K562 (cell line): ENCODE data around the gene KANK2. TPM values are rescaled to one million over a fixed set of nuclear protein-coding genes. Genes with fewer than 3 reads are reported as not detected.

Experiments
- ATAC-seq: fragments of 200-7000 bp; cut with Tn5 transposase; 3 replicates; pipeline ENCODE4 v1.9.1; 2020; ENCODE audit warnings: moderate library complexity
- BruUV-seq: library from RNA; stranded (reverse); fragments of 400-500 nt; replicated peaks from 2 replicates; lab custom pipeline; 2021; lab: Mats Ljungman, UMichigan
- CTCF ChIA-PET: fragments of 300-600 bp; formaldehyde crosslinking; extraction: SDS; loops from one replicate; lab custom pipeline; 2021; ENCODE audit warnings: low intra/inter-chr PET ratio; lab: Yijun Ruan, JAX
- POLR2A ChIA-PET: fragments of 300-600, 350-650 bp; sonication (Branson Sonifier 250); formaldehyde crosslinking; extraction: SDS; loops from one replicate; lab custom pipeline; 2021; ENCODE audit warnings: antibody characterized with exemption, inconsistent platforms; lab: Yijun Ruan, JAX
- DNase-seq, 4 experiments: peaks; one replicate each; pipeline versions ENCODE4 v3.0.0 to v3.0.0-alpha.2; 2011 to 2018; ENCODE audit warnings: low spot score in 3 of 4, mixed read lengths in 3 of 4; ENCODE audit errors: extremely low read depth in 1 of 4
- FAIRE-seq: peaks from 2 replicates; lab custom pipeline; 2011; peaks lifted over from hg19 to GRCh38; lab: Jason Lieb, UNC
- H2AFZ ChIP-seq: 2 replicates; pipeline ENCODE4 v1.6.0; 2011; ENCODE audit warnings: low read depth, low read length, control low read depth, inconsistent platforms
- H3K27ac ChIP-seq: fragments of 200-600 bp; 3 replicates; pipeline ENCODE4 v1.8.0; 2011; ENCODE audit warnings: low read depth, mild to moderate bottlenecking, control low read depth, inconsistent platforms, low read length, moderate library complexity, mixed read lengths; ENCODE audit errors: extremely low read depth
- H3K27me3 ChIP-seq, 2 experiments: fragments of 300-600 bp in 1 of 2; 2 replicates in 1 of 2; 3 replicates in 1 of 2; pipeline versions ENCODE4 v1.6.0 to v1.8.0; 2011; ENCODE audit warnings: inconsistent platforms in 2 of 2, low read length in 2 of 2, mild to moderate bottlenecking in 1 of 2, mixed read lengths in 1 of 2, moderate library complexity in 1 of 2; ENCODE audit not compliant: control insufficient read depth in 2 of 2, insufficient read depth in 2 of 2
- H3K36me3 ChIP-seq: fragments of 300-600 bp; 3 replicates; pipeline ENCODE4 v1.8.0; 2011; ENCODE audit warnings: mild to moderate bottlenecking, low read length, inconsistent platforms; ENCODE audit not compliant: control insufficient read depth, insufficient read depth
- H3K4me1 ChIP-seq, 2 experiments: fragments of 200-600 bp in 1 of 2; replicated peaks in 1 of 2; 2 replicates in 1 of 2; 3 replicates in 1 of 2; pipeline versions ENCODE4 v1.5.1 to v1.8.0; 2011; ENCODE audit warnings: inconsistent platforms in 2 of 2, low read length in 2 of 2, mild to moderate bottlenecking in 1 of 2, mixed read lengths in 1 of 2, moderate library complexity in 1 of 2; ENCODE audit not compliant: control insufficient read depth in 2 of 2, insufficient read depth in 2 of 2
- H3K4me2 ChIP-seq: 2 replicates; pipeline ENCODE4 v1.6.1; 2011; ENCODE audit warnings: low read length, control low read depth, inconsistent platforms, mixed read lengths; ENCODE audit not compliant: insufficient read depth
- H3K4me3 ChIP-seq: fragments of 200-600 bp; sonication (generic), shearing (Covaris generic); 2 replicates; pipeline ENCODE4 v1.5.1; 2016; ENCODE audit warnings: control low read depth, inconsistent platforms
- H3K79me2 ChIP-seq: fragments of 200-600 bp; 3 replicates; pipeline ENCODE4 v1.8.0; 2011; ENCODE audit warnings: low read length, inconsistent platforms; ENCODE audit not compliant: control insufficient read depth, insufficient read depth
- H3K9ac ChIP-seq, 2 experiments: 2 replicates each; pipeline versions ENCODE4 v1.6.0 to v1.6.1; 2011; ENCODE audit warnings: low read depth in 2 of 2, low read length in 2 of 2, control low read depth in 1 of 2, inconsistent platforms in 1 of 2, mild to moderate bottlenecking in 1 of 2, mixed read lengths in 1 of 2; ENCODE audit not compliant: insufficient read depth in 1 of 2
- H3K9me1 ChIP-seq: one replicate; pipeline ENCODE4 v1.6.0; 2011; ENCODE audit warnings: inconsistent platforms, mild to moderate bottlenecking, low read length, moderate library complexity; ENCODE audit not compliant: control insufficient read depth, insufficient read depth
- H3K9me3 ChIP-seq: replicated peaks from 2 replicates; pipeline ENCODE4 v1.5.1; 2011; ENCODE audit warnings: low read depth, low read length, inconsistent platforms; ENCODE audit not compliant: control insufficient read depth, insufficient read depth
- H4K20me1 ChIP-seq: replicated peaks from 2 replicates; pipeline ENCODE4 v1.6.1; 2011; ENCODE audit warnings: low read length, inconsistent platforms, mixed read lengths; ENCODE audit not compliant: control insufficient read depth, insufficient read depth
- ADNP ChIP-seq: fragments of 200-800 bp; sonication (Bioruptor generic); IDR thresholded peaks from 2 replicates; pipeline ENCODE4 v1.6.1; 2016; ENCODE audit warnings: missing genetic modification characterization, missing compliant biosample characterization
- E2F3 ChIP-seq: fragments of 250-450 bp; sonication (Bioruptor Pico); IDR thresholded peaks from 2 replicates; pipeline ENCODE4 v1.4.0; 2020; ENCODE audit warnings: mild to moderate bottlenecking
- GTF2A2 ChIP-seq: IDR thresholded peaks from 2 replicates; pipeline ENCODE4 v1.6.1; 2016; ENCODE audit warnings: mild to moderate bottlenecking, missing genetic modification characterization, missing compliant biosample characterization
- RBM25 ChIP-seq: fragments of 200-400 bp; formaldehyde crosslinking; IDR thresholded peaks from 2 replicates; pipeline ENCODE4 v1.6.1; 2018; ENCODE audit warnings: low read length, low read depth, moderate library complexity; ENCODE audit not compliant: severe bottlenecking
- USF2 ChIP-seq: sonication (generic); formaldehyde crosslinking; IDR thresholded peaks from 2 replicates; pipeline ENCODE4 v1.5.0; 2020; ENCODE audit warnings: missing genetic modification reagents
- ZNF121 ChIP-seq: sonication (generic); formaldehyde crosslinking; conservative IDR thresholded peaks from 2 replicates; pipeline ENCODE4 v1.8.0; 2022; ENCODE audit warnings: missing genetic modification reagents
- WGBS: fragments of 100-300 bp; shearing (Covaris generic); methylation state at CpG from one replicate; pipeline ENCODE4 v1.1.6; 2016; ENCODE audit warnings: low coverage, mixed read lengths; ENCODE audit not compliant: insufficient coverage; ENCODE audit errors: missing lambda C conversion rate; 5-methylcytosine and 5-hydroxymethylcytosine counted together
- in situ Hi-C: fragments of 300-500 bp; cut with MboI; formaldehyde crosslinking; loops from 4 replicates; pipeline ENCODE4 v1.15.0; 2018; ENCODE audit warnings: inconsistent platforms, mixed read lengths
- intact Hi-C: fragments of 100-400 bp; cut with micrococcal nuclease; formaldehyde crosslinking; loops from 2 replicates; pipeline ENCODE4 v1.14.2; 2022
- polyA plus RNA-seq, 8 experiments: library from polyadenylated mRNA; depleted of rRNA in 4 of 8; stranded (reverse) in 5 of 8; unstranded in 3 of 8; fragments of >200 nt; fragmentation: Nextera tagmentation in 2 of 8; fragmentation: Illumina TruSeq in 1 of 8; extraction: Ambion mirVana in 2 of 8; extraction: Trizol in 1 of 8; gene quantifications; 2 replicates each; pipeline versions ENCODE4 v1.2.1 to v1.2.3, GENCODE V29; 2011 to 2014; ENCODE audit warnings: inconsistent platforms in 1 of 8, missing spikeins in 1 of 8
- total RNA-seq, 7 experiments: library from RNA; depleted of rRNA in 6 of 7; stranded (reverse); fragments of >200 nt in 6 of 7; fragmentation: Illumina TruSeq in 2 of 7; extraction: Trizol in 2 of 7; gene quantifications; 2 replicates each; pipeline versions ENCODE4 v1.2.1 to v1.2.3, GENCODE V29; 2011 to 2021; ENCODE audit warnings: low replicate concordance in 1 of 7

The KANK2 gene
- total and polyA plus RNA-seq, 9 of the 15 experiments (the other 6 are each of a cell fraction or from before 2014, with no cell fraction given), result 4.4 to 47.8 (median 21.3) TPM

DNA sequence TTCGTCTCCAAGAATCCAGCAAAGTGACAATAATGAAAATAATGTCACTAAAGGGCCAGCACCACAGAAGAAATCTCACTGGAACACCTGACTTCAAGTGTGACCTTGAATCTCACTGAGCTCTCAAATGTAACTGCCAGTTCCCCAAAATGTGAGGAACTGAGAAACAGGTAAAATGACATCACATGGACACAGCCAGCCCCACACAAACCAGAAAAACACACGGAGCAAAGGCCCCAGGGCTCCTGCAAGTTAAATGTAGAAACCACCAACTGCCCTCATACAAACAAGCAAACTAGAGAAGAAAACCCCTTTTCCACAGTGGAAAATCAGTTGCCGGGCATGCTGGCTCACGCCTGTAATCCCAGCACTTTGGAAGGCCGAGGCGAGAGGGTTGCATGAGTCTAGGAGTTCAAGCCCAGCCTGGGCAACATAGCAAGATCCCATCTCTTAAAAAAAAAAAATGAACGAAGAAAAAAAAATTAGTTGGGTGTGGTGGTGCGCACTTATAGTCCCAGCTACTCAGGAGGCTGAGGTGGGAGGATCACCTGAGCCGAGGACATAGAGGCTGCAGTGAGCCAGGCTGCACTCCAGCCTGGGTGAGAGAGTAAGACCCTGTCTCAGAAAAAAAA lies 8.7 kb upstream of the KANK2 start:
- DNase-seq (no peak), ATAC-seq (no peak), FAIRE-seq (no peak)
- H3K4me3 ChIP-seq, result no peak overlapping the region
- WGBS, result 34% methylated on average over 2 of the region's 9 CpGs
- no peak overlapping the region for H3K4me2 ChIP-seq
- in situ Hi-C loops, result no loop called here
- no peaks in the 10 kb centered on the region for H3K79me2 ChIP-seq
- peaks cover 9 to 26% of the 10 kb centered on the region in 2 experiments for H3K4me1 ChIP-seq
- ChIA-PET POLR2A (no interaction called here), CTCF (no interaction called here)
- H3K9ac ChIP-seq, result no peak overlapping the region
- no peaks in the 10 kb centered on the region for H4K20me1 ChIP-seq
- no peaks in the 10 kb centered on the region for H3K9me1 ChIP-seq
- H2AFZ ChIP-seq, result no peak overlapping the region
- no TSS peak for BruUV-seq
- H3K36me3 ChIP-seq, result no peaks in the 10 kb centered on the region
- no peaks in the 10 kb centered on the region for H3K27me3 ChIP-seq
- intact Hi-C loops, result no loop called here
- no peaks in the 10 kb centered on the region for H3K9me3 ChIP-seq
- no peak overlapping the region for H3K27ac ChIP-seq
- TF ChIP-seq E2F3 (CRISPR knock-in tag) (no peak), ZNF121 (CRISPR knock-in tag) (peak; percentile 93), ADNP (no peak), USF2 (CRISPR knock-in tag) (no peak), RBM25 (peak; percentile 11), GTF2A2 (tag) (no peak)
